ENCODE measurements around the gene CD48. TPM values are rescaled to one million over a fixed set of nuclear protein-coding genes. Genes with fewer than 3 reads are reported as not detected.

Gene CD48
- total and polyA plus RNA-seq, 4 donors: 2.5 to 10.0 (median 5.1) TPM

GRCh38 chr1:160629286-160630210 lies 82.1 kb downstream of the CD48 start:
- Histone ChIP-seq H3K27ac (ENCODE audit: low read depth in 1 of 2, low read length in 2 of 2) (no peak overlapping the region), H3K9me3 (ENCODE audit: control insufficient read depth in 4 of 4, low read length in 3 of 4) (no peaks in the 10 kb centered on the region), H3K9ac (ENCODE audit: low read depth in 1 of 2, low read length in 2 of 2) (no peak overlapping the region), H3K4me3 (ENCODE audit: low read depth in 1 of 3, low read length in 3 of 3) (no peak overlapping the region), H3K27me3 (ENCODE audit: control insufficient read depth in 4 of 4, insufficient read depth in 4 of 4, low read length in 3 of 4) (no peaks in the 10 kb centered on the region), H3K4me1 (ENCODE audit: control insufficient read depth in 4 of 4, insufficient read depth in 4 of 4, low read length in 3 of 4) (no peaks in the 10 kb centered on the region), H3K36me3 (ENCODE audit: control insufficient read depth in 4 of 4, insufficient read depth in 3 of 4, low read depth in 1 of 4, low read length in 3 of 4) (no peaks in the 10 kb centered on the region)
- WGBS: 74% methylated on average over 19 of the region's 19 CpGs
- TF ChIP-seq TAF1 (conservative IDR thresholded peaks at IDR 0.05) (no peak), SP1 (IDR thresholded peaks at IDR 0.05) (no peak), HNF4A (conservative IDR thresholded peaks at IDR 0.05) (no peak), CTCF (IDR thresholded peaks at IDR 0.05; ENCODE audit: low read depth, low read length, missing input control) (no peak), MAX (IDR thresholded peaks at IDR 0.05) (no peak), EGR1 (IDR thresholded peaks at IDR 0.05; ENCODE audit: low read depth in 2 of 2) (no peak), YY1 (IDR thresholded peaks at IDR 0.05) (no peak)
- TF ChIP-seq, protein P1, sequence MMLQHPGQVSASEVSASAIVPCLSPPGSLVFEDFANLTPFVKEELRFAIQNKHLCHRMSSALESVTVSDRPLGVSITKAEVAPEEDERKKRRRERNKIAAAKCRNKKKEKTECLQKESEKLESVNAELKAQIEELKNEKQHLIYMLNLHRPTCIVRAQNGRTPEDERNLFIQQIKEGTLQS (IDR thresholded peaks at IDR 0.05): no peak
- TF ChIP-seq, protein P2, sequence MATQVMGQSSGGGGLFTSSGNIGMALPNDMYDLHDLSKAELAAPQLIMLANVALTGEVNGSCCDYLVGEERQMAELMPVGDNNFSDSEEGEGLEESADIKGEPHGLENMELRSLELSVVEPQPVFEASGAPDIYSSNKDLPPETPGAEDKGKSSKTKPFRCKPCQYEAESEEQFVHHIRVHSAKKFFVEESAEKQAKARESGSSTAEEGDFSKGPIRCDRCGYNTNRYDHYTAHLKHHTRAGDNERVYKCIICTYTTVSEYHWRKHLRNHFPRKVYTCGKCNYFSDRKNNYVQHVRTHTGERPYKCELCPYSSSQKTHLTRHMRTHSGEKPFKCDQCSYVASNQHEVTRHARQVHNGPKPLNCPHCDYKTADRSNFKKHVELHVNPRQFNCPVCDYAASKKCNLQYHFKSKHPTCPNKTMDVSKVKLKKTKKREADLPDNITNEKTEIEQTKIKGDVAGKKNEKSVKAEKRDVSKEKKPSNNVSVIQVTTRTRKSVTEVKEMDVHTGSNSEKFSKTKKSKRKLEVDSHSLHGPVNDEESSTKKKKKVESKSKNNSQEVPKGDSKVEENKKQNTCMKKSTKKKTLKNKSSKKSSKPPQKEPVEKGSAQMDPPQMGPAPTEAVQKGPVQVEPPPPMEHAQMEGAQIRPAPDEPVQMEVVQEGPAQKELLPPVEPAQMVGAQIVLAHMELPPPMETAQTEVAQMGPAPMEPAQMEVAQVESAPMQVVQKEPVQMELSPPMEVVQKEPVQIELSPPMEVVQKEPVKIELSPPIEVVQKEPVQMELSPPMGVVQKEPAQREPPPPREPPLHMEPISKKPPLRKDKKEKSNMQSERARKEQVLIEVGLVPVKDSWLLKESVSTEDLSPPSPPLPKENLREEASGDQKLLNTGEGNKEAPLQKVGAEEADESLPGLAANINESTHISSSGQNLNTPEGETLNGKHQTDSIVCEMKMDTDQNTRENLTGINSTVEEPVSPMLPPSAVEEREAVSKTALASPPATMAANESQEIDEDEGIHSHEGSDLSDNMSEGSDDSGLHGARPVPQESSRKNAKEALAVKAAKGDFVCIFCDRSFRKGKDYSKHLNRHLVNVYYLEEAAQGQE (IDR thresholded peaks at IDR 0.05): no peak
- no peak for DNase-seq (ENCODE audit: low spot score)

DNA sequence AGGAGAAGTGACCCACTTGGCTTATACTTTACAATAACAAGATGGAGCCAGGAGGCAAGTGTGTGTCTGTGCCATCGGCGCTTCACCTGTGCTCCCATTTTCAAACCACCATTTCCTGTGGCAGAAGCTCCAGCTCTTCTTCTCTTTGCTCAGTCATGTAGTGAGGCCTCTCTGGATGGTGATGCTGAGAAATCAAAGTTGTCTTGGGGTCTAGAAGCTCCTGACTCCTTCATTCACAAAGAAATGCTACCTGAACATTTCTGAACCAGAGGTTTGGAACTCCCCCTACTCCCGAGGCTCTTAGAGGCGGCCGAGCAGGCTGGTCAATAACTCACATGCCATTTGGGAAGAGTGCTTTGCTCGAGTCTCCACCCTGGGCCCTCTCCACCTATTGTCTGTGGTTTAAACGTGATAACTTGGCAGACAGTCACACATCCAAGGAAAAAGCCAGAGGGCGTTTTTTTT lies 82.8 kb downstream of the CD48 start:
- H3K27me3 ChIP-seq (ENCODE audit: control insufficient read depth in 4 of 4, insufficient read depth in 4 of 4, low read length in 3 of 4): no peaks in the 10 kb centered on the region
- no peaks in the 10 kb centered on the region for H3K4me1 ChIP-seq (ENCODE audit: control insufficient read depth in 4 of 4, insufficient read depth in 4 of 4, low read length in 3 of 4)
- TF ChIP-seq HNF4G (IDR thresholded peaks at IDR 0.05) (no peak), EGR1 (IDR thresholded peaks at IDR 0.05; ENCODE audit: low read depth in 2 of 2) (no peak), MAX (IDR thresholded peaks at IDR 0.05) (no peak), HNF4A (conservative IDR thresholded peaks at IDR 0.05) (no peak), ZBTB33 (IDR thresholded peaks at IDR 0.05) (no peak), FOXA1 (IDR thresholded peaks at IDR 0.05) (no peak), GABPA (IDR thresholded peaks at IDR 0.05 in 1 of 2, conservative IDR thresholded peaks at IDR 0.05 in 1 of 2) (no peak), JUND (IDR thresholded peaks at IDR 0.05) (no peak)
- TF ChIP-seq, protein P2 (IDR thresholded peaks at IDR 0.05): no peak
- no peak overlapping the region for H3K4me3 ChIP-seq (ENCODE audit: low read depth in 1 of 3, low read length in 3 of 3)
- H3K27ac ChIP-seq (ENCODE audit: low read depth in 1 of 2, low read length in 2 of 2): no peak overlapping the region
- H3K9me3 ChIP-seq (ENCODE audit: control insufficient read depth in 4 of 4, low read length in 3 of 4): no peaks in the 10 kb centered on the region
- no peaks in the 10 kb centered on the region for H3K36me3 ChIP-seq (ENCODE audit: control insufficient read depth in 4 of 4, insufficient read depth in 3 of 4, low read depth in 1 of 4, low read length in 3 of 4)
- no peak overlapping the region for H3K9ac ChIP-seq (ENCODE audit: low read depth in 1 of 2, low read length in 2 of 2)
- DNase-seq (ENCODE audit: low spot score): no peak
- 77% methylated on average over 8 of the region's 8 CpGs for WGBS

Measured in liver (tissue), 9 donors.